ENCODE results near the gene METTL13. TPM values are rescaled to one million over a fixed set of nuclear protein-coding genes. Genes with fewer than 3 reads are reported as not detected.

The METTL13 gene
- polyA plus RNA-seq, 1 donor from 2014 or later = 8.4 TPM

GRCh38 chr1:171841050-171841910 lies 59.8 kb downstream of the METTL13 start, which contains the start of gene DNM3:
TSS of gene DNM3 (plus strand) at chr1:171841498. CDS start at chr1:171841657, 159 bp downstream.
- Histone ChIP-seq H3K27me3 (ENCODE audit: insufficient read depth, low read depth, low read length) (no peaks in the 10 kb centered on the region), H3K79me2 (replicated peaks; ENCODE audit: insufficient read depth, low read length) (peaks cover 21% of the 10 kb centered on the region), H3K36me3 (ENCODE audit: insufficient read depth, low read length) (no peaks in the 10 kb centered on the region), H2AFZ (ENCODE audit: low read depth, low read length) (peak within 1 kb of the TSS; percentile 73), H3K9me3 (ENCODE audit: low read length) (no peaks in the 10 kb centered on the region), H3F3A (ENCODE audit: insufficient read depth, low read length, poor library complexity, severe bottlenecking) (peaks cover 6% of the 10 kb centered on the region), H3K4me3 (ENCODE audit: low read length) (peak within 1 kb of the TSS; percentile 86), H3K4me2 (ENCODE audit: low read length) (peak within 1 kb of the TSS; percentile 57), H4K20me1 (ENCODE audit: insufficient read depth) (no peaks in the 10 kb centered on the region), H3K9me2 (ENCODE audit: insufficient read depth, low read length) (no peaks in the 10 kb centered on the region), H3K9ac (ENCODE audit: low read length) (peak within 1 kb of the TSS; percentile 91), H3K27ac (ENCODE audit: low read length) (peak within 1 kb of the TSS; percentile 85)
- TF ChIP-seq, protein P1, sequence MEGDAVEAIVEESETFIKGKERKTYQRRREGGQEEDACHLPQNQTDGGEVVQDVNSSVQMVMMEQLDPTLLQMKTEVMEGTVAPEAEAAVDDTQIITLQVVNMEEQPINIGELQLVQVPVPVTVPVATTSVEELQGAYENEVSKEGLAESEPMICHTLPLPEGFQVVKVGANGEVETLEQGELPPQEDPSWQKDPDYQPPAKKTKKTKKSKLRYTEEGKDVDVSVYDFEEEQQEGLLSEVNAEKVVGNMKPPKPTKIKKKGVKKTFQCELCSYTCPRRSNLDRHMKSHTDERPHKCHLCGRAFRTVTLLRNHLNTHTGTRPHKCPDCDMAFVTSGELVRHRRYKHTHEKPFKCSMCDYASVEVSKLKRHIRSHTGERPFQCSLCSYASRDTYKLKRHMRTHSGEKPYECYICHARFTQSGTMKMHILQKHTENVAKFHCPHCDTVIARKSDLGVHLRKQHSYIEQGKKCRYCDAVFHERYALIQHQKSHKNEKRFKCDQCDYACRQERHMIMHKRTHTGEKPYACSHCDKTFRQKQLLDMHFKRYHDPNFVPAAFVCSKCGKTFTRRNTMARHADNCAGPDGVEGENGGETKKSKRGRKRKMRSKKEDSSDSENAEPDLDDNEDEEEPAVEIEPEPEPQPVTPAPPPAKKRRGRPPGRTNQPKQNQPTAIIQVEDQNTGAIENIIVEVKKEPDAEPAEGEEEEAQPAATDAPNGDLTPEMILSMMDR (IDR thresholded peaks at IDR 0.05; ENCODE audit: poor library complexity, severe bottlenecking) = no peak
- TF ChIP-seq, protein P2, sequence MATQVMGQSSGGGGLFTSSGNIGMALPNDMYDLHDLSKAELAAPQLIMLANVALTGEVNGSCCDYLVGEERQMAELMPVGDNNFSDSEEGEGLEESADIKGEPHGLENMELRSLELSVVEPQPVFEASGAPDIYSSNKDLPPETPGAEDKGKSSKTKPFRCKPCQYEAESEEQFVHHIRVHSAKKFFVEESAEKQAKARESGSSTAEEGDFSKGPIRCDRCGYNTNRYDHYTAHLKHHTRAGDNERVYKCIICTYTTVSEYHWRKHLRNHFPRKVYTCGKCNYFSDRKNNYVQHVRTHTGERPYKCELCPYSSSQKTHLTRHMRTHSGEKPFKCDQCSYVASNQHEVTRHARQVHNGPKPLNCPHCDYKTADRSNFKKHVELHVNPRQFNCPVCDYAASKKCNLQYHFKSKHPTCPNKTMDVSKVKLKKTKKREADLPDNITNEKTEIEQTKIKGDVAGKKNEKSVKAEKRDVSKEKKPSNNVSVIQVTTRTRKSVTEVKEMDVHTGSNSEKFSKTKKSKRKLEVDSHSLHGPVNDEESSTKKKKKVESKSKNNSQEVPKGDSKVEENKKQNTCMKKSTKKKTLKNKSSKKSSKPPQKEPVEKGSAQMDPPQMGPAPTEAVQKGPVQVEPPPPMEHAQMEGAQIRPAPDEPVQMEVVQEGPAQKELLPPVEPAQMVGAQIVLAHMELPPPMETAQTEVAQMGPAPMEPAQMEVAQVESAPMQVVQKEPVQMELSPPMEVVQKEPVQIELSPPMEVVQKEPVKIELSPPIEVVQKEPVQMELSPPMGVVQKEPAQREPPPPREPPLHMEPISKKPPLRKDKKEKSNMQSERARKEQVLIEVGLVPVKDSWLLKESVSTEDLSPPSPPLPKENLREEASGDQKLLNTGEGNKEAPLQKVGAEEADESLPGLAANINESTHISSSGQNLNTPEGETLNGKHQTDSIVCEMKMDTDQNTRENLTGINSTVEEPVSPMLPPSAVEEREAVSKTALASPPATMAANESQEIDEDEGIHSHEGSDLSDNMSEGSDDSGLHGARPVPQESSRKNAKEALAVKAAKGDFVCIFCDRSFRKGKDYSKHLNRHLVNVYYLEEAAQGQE (IDR thresholded peaks at IDR 0.05; ENCODE audit: borderline replicate concordance) = peak; percentile 82
- TF ChIP-seq EZH2 (IDR thresholded peaks at IDR 0.05; ENCODE audit: borderline replicate concordance, insufficient read depth, low read length, poor library complexity, severe bottlenecking) (no peak), POLR2AphosphoS5 (IDR thresholded peaks at IDR 0.05) (peak; percentile 97), MXI1 (conservative IDR thresholded peaks at IDR 0.05; ENCODE audit: poor library complexity, severe bottlenecking) (peak; percentile 61), EP300 (conservative IDR thresholded peaks at IDR 0.05; ENCODE audit: poor library complexity, severe bottlenecking) (no peak), RAD21 (conservative IDR thresholded peaks at IDR 0.05) (peak; percentile 35), TAF1 (IDR thresholded peaks at IDR 0.05; ENCODE audit: low read depth) (no peak), SMC3 (conservative IDR thresholded peaks at IDR 0.05; ENCODE audit: poor library complexity) (peak; percentile 21)

GRCh38 chr1:171841931-171842761 lies 60.7 kb downstream of the METTL13 start:
- Histone ChIP-seq H3K9me3 (ENCODE audit: low read length) (no peaks in the 10 kb centered on the region), H3K27me3 (ENCODE audit: insufficient read depth, low read depth, low read length) (no peaks in the 10 kb centered on the region), H3K27ac (ENCODE audit: low read length) (peak overlapping the region; percentile 85), H3K9ac (ENCODE audit: low read length) (peak overlapping the region; percentile 91), H3K9me2 (ENCODE audit: insufficient read depth, low read length) (no peaks in the 10 kb centered on the region), H2AFZ (ENCODE audit: low read depth, low read length) (peak overlapping the region; percentile 73), H3F3A (ENCODE audit: insufficient read depth, low read length, poor library complexity, severe bottlenecking) (peaks cover 6% of the 10 kb centered on the region), H3K4me2 (ENCODE audit: low read length) (peak overlapping the region; percentile 57), H3K36me3 (ENCODE audit: insufficient read depth, low read length) (no peaks in the 10 kb centered on the region), H4K20me1 (ENCODE audit: insufficient read depth) (no peaks in the 10 kb centered on the region), H3K79me2 (replicated peaks; ENCODE audit: insufficient read depth, low read length) (peaks cover 21% of the 10 kb centered on the region), H3K4me3 (ENCODE audit: low read length) (peak overlapping the region; percentile 86)
- TF ChIP-seq RAD21 (conservative IDR thresholded peaks at IDR 0.05) (peak; percentile 40), EP300 (conservative IDR thresholded peaks at IDR 0.05; ENCODE audit: poor library complexity, severe bottlenecking) (peak; percentile 9), SMC3 (conservative IDR thresholded peaks at IDR 0.05; ENCODE audit: poor library complexity) (no peak), TAF1 (IDR thresholded peaks at IDR 0.05; ENCODE audit: low read depth) (peak; percentile 61), POLR2AphosphoS5 (IDR thresholded peaks at IDR 0.05) (peak; percentile 50)

Measured in neural cell (in vitro differentiated cells).